HG03060 (cell line): Measurements from ENCODE around the gene OR11A1.

Source experiments
- ATAC-seq: cut with Tn5 transposase; IDR thresholded peaks from one replicate; pipeline ENCODE4 v1.9.1; 2021; ENCODE audit warnings: low read depth, moderate number of reproducible peaks; ENCODE audit not compliant: unreplicated experiment

Gene OR11A1

GRCh38 chr6:29456971-29457370, at the start of gene OR11A1, which contains the start of gene OR2H1:
Gene OR11A1 (minus strand): TSS chr6:29457071. CDS start chr6:29427641, 29,430 bp downstream.
Gene OR2H1 (plus strand): TSS chr6:29457155. CDS start chr6:29461770, 4,615 bp downstream.
- ATAC-seq, result no peak

- ATAC-seq, result no peak
Observed at GRCh38 chr6:29506446-29507067, 49.7 kb upstream of the OR11A1 start.

GRCh38 chr6:29505808-29506207, 48.9 kb upstream of the OR11A1 start:
- no peak for ATAC-seq

- no peak for ATAC-seq
Observed at GRCh38 chr6:29504961-29505360, 48.1 kb upstream of the OR11A1 start.

GRCh38 chr6:29502597-29502996, 45.7 kb upstream of the OR11A1 start:
- no peak for ATAC-seq

- no peak for ATAC-seq
Observed at GRCh38 chr6:29502181-29502580, 45.3 kb upstream of the OR11A1 start.

GRCh38 chr6:29501106-29501505, 44.2 kb upstream of the OR11A1 start:
- no peak for ATAC-seq

- no peak for ATAC-seq
Observed at GRCh38 chr6:29500594-29500993, 43.7 kb upstream of the OR11A1 start.

GRCh38 chr6:29499704-29500103, 42.8 kb upstream of the OR11A1 start:
- ATAC-seq, result no peak

GRCh38 chr6:29496961-29497360, 40.1 kb upstream of the OR11A1 start:
- no peak for ATAC-seq

- no peak for ATAC-seq
Observed at GRCh38 chr6:29495571-29495970, 38.7 kb upstream of the OR11A1 start.

GRCh38 chr6:29494131-29494530, 37.3 kb upstream of the OR11A1 start:
- ATAC-seq, result no peak

- ATAC-seq, result no peak
Observed at GRCh38 chr6:29493261-29493660, 36.4 kb upstream of the OR11A1 start.

GRCh38 chr6:29491574-29491973, 34.7 kb upstream of the OR11A1 start:
- no peak for ATAC-seq

- ATAC-seq, result no peak
Observed at GRCh38 chr6:29490552-29490951, 33.7 kb upstream of the OR11A1 start.

- ATAC-seq, result no peak
Observed at GRCh38 chr6:29490055-29490454, 33.2 kb upstream of the OR11A1 start.

GRCh38 chr6:29489286-29489685, 32.4 kb upstream of the OR11A1 start:
- no peak for ATAC-seq

- no peak for ATAC-seq
Observed at GRCh38 chr6:29488874-29489273, 32.0 kb upstream of the OR11A1 start.

GRCh38 chr6:29487660-29488059, 30.8 kb upstream of the OR11A1 start, which contains the start of gene MAS1L:
Gene MAS1L (minus strand): TSS chr6:29487956. CDS start chr6:29487902, 54 bp downstream.
- ATAC-seq, result no peak

GRCh38 chr6:29487131-29487530, 30.3 kb upstream of the OR11A1 start:
- ATAC-seq, result no peak

GRCh38 chr6:29486577-29486976, 29.7 kb upstream of the OR11A1 start:
- no peak for ATAC-seq

GRCh38 chr6:29483735-29484134, 26.9 kb upstream of the OR11A1 start:
- ATAC-seq, result no peak

GRCh38 chr6:29483186-29483585, 26.3 kb upstream of the OR11A1 start:
- no peak for ATAC-seq
